ENCODE results near the gene DOCK2. TPM values are rescaled to one million over a fixed set of nuclear protein-coding genes. Genes with fewer than 3 reads are reported as not detected.

Gene DOCK2
- polyA plus RNA-seq, 3 donors: 57.5 to 178 (median 115) TPM

- WGBS (ENCODE audit: insufficient coverage): no CpG with 5 or more reads among the region's 1 CpG
- H4K20me1 ChIP-seq (ENCODE audit: insufficient read depth, low read length): no peaks in the 10 kb centered on the region
- H3K4me3 Mint-ChIP-seq: no peak overlapping the region
- peaks cover 0 to 7% (median 0%) of the 10 kb centered on the region in 7 donors for H3K9me3 Mint-ChIP-seq
- no peak overlapping the region for H3K4me3 ChIP-seq (replicated peaks in 1 of 3; ENCODE audit: low read depth in 2 of 3, low read length in 3 of 3)
- H3K27ac Mint-ChIP-seq: peak overlapping the region in 6 of 7 donors; percentile 33 to 80 (median 68)
- no peak for TF ChIP-seq CTCF (IDR thresholded peaks at IDR 0.05)
- intact Hi-C loops (cut with micrococcal nuclease): no loop called here
- no peaks in the 10 kb centered on the region for H3K79me2 ChIP-seq (ENCODE audit: insufficient read depth, low read length)
- H3K36me3 Mint-ChIP-seq: no peaks in the 10 kb centered on the region
- H3K27me3 ChIP-seq (ENCODE audit: control insufficient read depth in 2 of 2, insufficient read depth in 2 of 2, low read length in 2 of 2): no peaks in the 10 kb centered on the region
- no peak overlapping the region for H3K9ac ChIP-seq (ENCODE audit: insufficient read depth, low read length, poor library complexity, severe bottlenecking)
- peak overlapping the region in 1 of 2 donors; percentile 28 for H3K27ac ChIP-seq (ENCODE audit: low read depth in 1 of 2, low read length in 2 of 2)
- H3K4me1 ChIP-seq (ENCODE audit: control insufficient read depth in 1 of 2, insufficient read depth in 2 of 2, low read length in 2 of 2): peaks cover 35 to 37% of the 10 kb centered on the region in 2 donors
- H3K4me1 Mint-ChIP-seq: peaks cover 41% of the 10 kb centered on the region
- H3K27me3 Mint-ChIP-seq (ENCODE audit: low read depth in 3 of 3): peaks cover 3 to 7% (median 6%) of the 10 kb centered on the region in 3 donors
- DNase-seq: peak; percentile 68 to 83 (median 79)
- no peaks in the 10 kb centered on the region for H3K36me3 ChIP-seq (replicated peaks in 1 of 2; ENCODE audit: control insufficient read depth in 1 of 2, insufficient read depth in 2 of 2, low read length in 2 of 2)
- no peak overlapping the region for H2AFZ ChIP-seq (ENCODE audit: insufficient read depth, low read depth, low read length, poor library complexity, severe bottlenecking)
- no peak overlapping the region for H3K4me2 ChIP-seq (replicated peaks; ENCODE audit: extremely low read depth, low read length, poor library complexity, severe bottlenecking)
- H3K9me3 ChIP-seq (replicated peaks in 1 of 2; ENCODE audit: control insufficient read depth in 1 of 2, insufficient read depth in 1 of 2, low read length in 2 of 2): no peaks in the 10 kb centered on the region
Observed at GRCh38 chr5:170095646-170096045, 458.6 kb downstream of the DOCK2 start.

- Histone ChIP-seq H3K4me1 (ENCODE audit: control insufficient read depth in 1 of 2, insufficient read depth in 2 of 2, low read length in 2 of 2) (peaks cover 35 to 37% of the 10 kb centered on the region in 2 donors), H3K4me3 (replicated peaks in 1 of 3; ENCODE audit: low read depth in 2 of 3, low read length in 3 of 3) (peak overlapping the region in 1 of 3 experiments; percentile 23), H3K79me2 (ENCODE audit: insufficient read depth, low read length) (no peaks in the 10 kb centered on the region), H3K9me3 (replicated peaks in 1 of 2; ENCODE audit: control insufficient read depth in 1 of 2, insufficient read depth in 1 of 2, low read length in 2 of 2) (no peaks in the 10 kb centered on the region), H3K9ac (ENCODE audit: insufficient read depth, low read length, poor library complexity, severe bottlenecking) (no peak overlapping the region), H2AFZ (ENCODE audit: insufficient read depth, low read depth, low read length, poor library complexity, severe bottlenecking) (peak overlapping the region; percentile 5), H3K27ac (ENCODE audit: low read depth in 1 of 2, low read length in 2 of 2) (no peak overlapping the region), H3K4me2 (replicated peaks; ENCODE audit: extremely low read depth, low read length, poor library complexity, severe bottlenecking) (peak overlapping the region; percentile 48), H3K36me3 (replicated peaks in 1 of 2; ENCODE audit: control insufficient read depth in 1 of 2, insufficient read depth in 2 of 2, low read length in 2 of 2) (no peaks in the 10 kb centered on the region), H3K27me3 (ENCODE audit: control insufficient read depth in 2 of 2, insufficient read depth in 2 of 2, low read length in 2 of 2) (no peaks in the 10 kb centered on the region), H4K20me1 (ENCODE audit: insufficient read depth, low read length) (no peaks in the 10 kb centered on the region)
- intact Hi-C loops (cut with micrococcal nuclease): no loop called here
- peaks cover 0 to 7% (median 0%) of the 10 kb centered on the region in 7 donors for H3K9me3 Mint-ChIP-seq
- peak overlapping the region in 5 of 7 donors; percentile 1 to 76 (median 70) for H3K27ac Mint-ChIP-seq
- 7% methylated on average over 9 of the region's 9 CpGs for WGBS (ENCODE audit: insufficient coverage)
- peaks cover 1 to 3% (median 2%) of the 10 kb centered on the region in 3 donors for H3K27me3 Mint-ChIP-seq (ENCODE audit: low read depth in 3 of 3)
- H3K4me3 Mint-ChIP-seq: peak overlapping the region in 1 of 2 donors; percentile 79
- no peaks in the 10 kb centered on the region for H3K36me3 Mint-ChIP-seq
- DNase-seq: peak; percentile 16 to 44 (median 35)
- H3K4me1 Mint-ChIP-seq: peaks cover 41% of the 10 kb centered on the region
- no peak for TF ChIP-seq CTCF (IDR thresholded peaks at IDR 0.05)
Observed at GRCh38 chr5:170097934-170098333, 460.9 kb downstream of the DOCK2 start.

Data from CD14-positive monocyte (primary cell).